Fibroblast of lung (primary cell): Measurements from ENCODE around the gene PDZK1. TPM values are rescaled to one million over a fixed set of nuclear protein-coding genes. Genes with fewer than 3 reads are reported as not detected.

Source experiments
- DNase-seq, 2 donors: peaks; one replicate each; pipeline versions ENCODE4 v3.0.0 to v3.0.0-alpha.2; 2010; ENCODE audit warnings: low read depth in 2 of 2
- H2AFZ ChIP-seq: 2 replicates; pipeline ENCODE4 v1.5.1; 2012; ENCODE audit warnings: low read length, control low read depth, inconsistent platforms
- H3K27ac ChIP-seq: 2 replicates; pipeline ENCODE4 v1.5.1; 2011; ENCODE audit warnings: low read length, control low read depth; ENCODE audit not compliant: insufficient read depth
- H3K27me3 ChIP-seq: 2 replicates; pipeline ENCODE4 v1.5.1; 2011; ENCODE audit warnings: mild to moderate bottlenecking, low read length; ENCODE audit not compliant: control insufficient read depth, insufficient read depth
- H3K36me3 ChIP-seq: 2 replicates; pipeline ENCODE4 v1.5.1; 2011; ENCODE audit warnings: low read length; ENCODE audit not compliant: control insufficient read depth, insufficient read depth
- H3K4me1 ChIP-seq: 2 replicates; pipeline ENCODE4 v1.5.1; 2011; ENCODE audit warnings: low read length; ENCODE audit not compliant: control insufficient read depth, insufficient read depth; ENCODE audit errors: extremely low read depth
- H3K4me2 ChIP-seq: 2 replicates; pipeline ENCODE4 v1.5.1; 2011; ENCODE audit warnings: low read length, control low read depth; ENCODE audit not compliant: insufficient read depth; ENCODE audit errors: extremely low read depth
- H3K4me3 ChIP-seq, 4 experiments: fragments of 200-600 bp in 1 of 4; sonication (generic) in 1 of 4; replicated peaks in 1 of 4; 2 replicates each; pipeline ENCODE4 v1.5.1; 2011 to 2016; ENCODE audit warnings: low read length in 4 of 4, low read depth in 3 of 4, mild to moderate bottlenecking in 3 of 4, control low read depth in 2 of 4, inconsistent platforms in 1 of 4, mixed read lengths in 1 of 4; ENCODE audit not compliant: insufficient read depth in 1 of 4; ENCODE audit errors: control extremely low read depth in 1 of 4
- H3K79me2 ChIP-seq: 2 replicates; pipeline ENCODE4 v1.5.1; 2012; ENCODE audit warnings: mild to moderate bottlenecking, low read length, inconsistent platforms; ENCODE audit not compliant: control insufficient read depth, insufficient read depth
- H3K9ac ChIP-seq: 2 replicates; pipeline ENCODE4 v1.5.1; 2011; ENCODE audit warnings: mild to moderate bottlenecking, low read length, control low read depth; ENCODE audit not compliant: insufficient read depth
- H3K9me3 ChIP-seq: 2 replicates; pipeline ENCODE4 v1.5.1; 2012; ENCODE audit warnings: low read depth, low read length; ENCODE audit not compliant: control insufficient read depth, insufficient read depth
- H4K20me1 ChIP-seq: 2 replicates; pipeline ENCODE4 v1.5.1; 2011; ENCODE audit warnings: low read length; ENCODE audit not compliant: control insufficient read depth, insufficient read depth; ENCODE audit errors: extremely low read depth
- EZH2 ChIP-seq: IDR thresholded peaks from 2 replicates; pipeline ENCODE4 v1.5.1; 2012; ENCODE audit warnings: low read length, control low read depth, mild to moderate bottlenecking; ENCODE audit errors: missing control alignments
- polyA plus RNA-seq, 2 donors: library from polyadenylated mRNA; depleted of rRNA in 1 of 2; stranded (reverse) in 1 of 2; unstranded in 1 of 2; fragments of >200 nt; gene quantifications; 2 replicates each; pipeline ENCODE4 v1.2.1, GENCODE V29; 2011 to 2012; ENCODE audit warnings: missing spikeins in 1 of 2
- total RNA-seq: library from RNA; depleted of rRNA; stranded (reverse); fragments of >200 nt; gene quantifications from 2 replicates; pipeline ENCODE4 v1.2.1, GENCODE V29; 2014
- TF ChIP-seq, protein P1 (sequence below), 2 donors: IDR thresholded peaks in 1 of 2; conservative IDR thresholded peaks in 1 of 2; 1 replicate in 1 of 2; 2 replicates in 1 of 2; pipeline ENCODE4 v1.5.1; 2011 to 2012; ENCODE audit warnings: low read length in 2 of 2, control low read depth in 1 of 2, inconsistent platforms in 1 of 2, low read depth in 1 of 2, mild to moderate bottlenecking in 1 of 2

PDZK1 gene
- total and polyA plus RNA-seq, 2 donors (not counting 1 experiment from before 2014, with no cell fraction given): 0.91 to 1.5 TPM

DNA sequence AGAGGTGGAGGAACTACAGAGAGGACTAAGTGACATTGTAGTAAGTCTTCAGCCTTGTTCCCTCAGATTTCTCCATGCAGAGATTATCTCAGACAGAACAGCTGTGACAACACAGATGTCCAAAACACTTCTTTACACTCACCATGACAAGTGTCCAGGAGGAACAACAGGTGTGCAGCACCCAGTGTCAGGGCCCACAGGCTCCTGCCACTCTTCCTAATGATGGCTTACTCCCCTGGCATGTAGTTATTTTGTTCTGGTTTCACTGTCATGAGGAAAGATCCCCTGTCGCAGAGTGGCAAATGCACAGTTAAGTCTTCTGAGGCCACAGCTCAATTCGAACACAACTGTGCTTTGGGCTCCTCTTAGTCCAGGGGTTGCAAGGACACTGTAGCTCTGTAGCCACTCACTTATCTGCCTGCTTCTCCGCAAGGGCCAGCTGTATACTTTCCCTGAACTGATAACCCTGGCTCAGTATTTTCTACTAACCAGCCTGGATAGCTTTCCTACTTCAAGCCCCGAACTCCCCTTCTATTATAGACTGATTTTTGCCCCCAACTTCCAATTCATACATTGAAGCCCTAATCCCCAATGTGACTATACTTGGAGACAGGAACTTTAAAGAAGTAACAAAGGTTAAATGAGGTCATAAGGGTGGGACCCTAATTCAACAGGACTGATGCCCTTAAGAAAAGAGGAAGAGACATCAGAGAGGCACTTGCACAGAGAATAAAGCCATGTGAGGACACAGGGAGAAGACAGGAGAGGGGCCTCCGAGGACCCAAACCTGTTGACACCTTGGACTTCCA, 11.1 kb downstream of the PDZK1 start:
- Histone ChIP-seq H3K27ac (no peak overlapping the region), H4K20me1 (no peaks in the 10 kb centered on the region), H3K4me2 (no peak overlapping the region), H3K4me1 (peaks cover 2% of the 10 kb centered on the region), H2AFZ (no peak overlapping the region), H3K27me3 (no peaks in the 10 kb centered on the region), H3K36me3 (no peaks in the 10 kb centered on the region), H3K79me2 (no peaks in the 10 kb centered on the region), H3K9me3 (no peaks in the 10 kb centered on the region), H3K9ac (no peak overlapping the region), H3K4me3 (no peak overlapping the region)
- TF ChIP-seq, protein P1, sequence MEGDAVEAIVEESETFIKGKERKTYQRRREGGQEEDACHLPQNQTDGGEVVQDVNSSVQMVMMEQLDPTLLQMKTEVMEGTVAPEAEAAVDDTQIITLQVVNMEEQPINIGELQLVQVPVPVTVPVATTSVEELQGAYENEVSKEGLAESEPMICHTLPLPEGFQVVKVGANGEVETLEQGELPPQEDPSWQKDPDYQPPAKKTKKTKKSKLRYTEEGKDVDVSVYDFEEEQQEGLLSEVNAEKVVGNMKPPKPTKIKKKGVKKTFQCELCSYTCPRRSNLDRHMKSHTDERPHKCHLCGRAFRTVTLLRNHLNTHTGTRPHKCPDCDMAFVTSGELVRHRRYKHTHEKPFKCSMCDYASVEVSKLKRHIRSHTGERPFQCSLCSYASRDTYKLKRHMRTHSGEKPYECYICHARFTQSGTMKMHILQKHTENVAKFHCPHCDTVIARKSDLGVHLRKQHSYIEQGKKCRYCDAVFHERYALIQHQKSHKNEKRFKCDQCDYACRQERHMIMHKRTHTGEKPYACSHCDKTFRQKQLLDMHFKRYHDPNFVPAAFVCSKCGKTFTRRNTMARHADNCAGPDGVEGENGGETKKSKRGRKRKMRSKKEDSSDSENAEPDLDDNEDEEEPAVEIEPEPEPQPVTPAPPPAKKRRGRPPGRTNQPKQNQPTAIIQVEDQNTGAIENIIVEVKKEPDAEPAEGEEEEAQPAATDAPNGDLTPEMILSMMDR (conservative IDR thresholded peaks at IDR 0.05 in 1 of 2, IDR thresholded peaks at IDR 0.05 in 1 of 2; ENCODE audit: low read depth in 1 of 2, low read length in 2 of 2): no peak
- no peak for TF ChIP-seq EZH2
- no peak for DNase-seq

GRCh38 chr1:145692785-145693443, 14.3 kb downstream of the PDZK1 start:
- DNase-seq: no peak
- Histone ChIP-seq H3K4me1 (peaks cover 4% of the 10 kb centered on the region), H3K27ac (no peak overlapping the region), H3K9me3 (no peaks in the 10 kb centered on the region), H2AFZ (no peak overlapping the region), H3K36me3 (no peaks in the 10 kb centered on the region), H3K4me3 (no peak overlapping the region), H3K79me2 (no peaks in the 10 kb centered on the region), H3K27me3 (no peaks in the 10 kb centered on the region), H3K4me2 (no peak overlapping the region), H4K20me1 (no peaks in the 10 kb centered on the region), H3K9ac (no peak overlapping the region)
- TF ChIP-seq, protein P1 (conservative IDR thresholded peaks at IDR 0.05 in 1 of 2, IDR thresholded peaks at IDR 0.05 in 1 of 2; ENCODE audit: low read depth in 1 of 2, low read length in 2 of 2): no peak
- no peak for TF ChIP-seq EZH2
